Neural progenitor cell (in vitro differentiated cells): ENCODE measurements around the gene MAP7D3. TPM values are rescaled to one million over a fixed set of nuclear protein-coding genes. Genes with fewer than 3 reads are reported as not detected.

ENCODE experiments used
- DNase-seq: peaks from one replicate; pipeline ENCODE4 v3.0.0-alpha.2; 2016; ENCODE audit warnings: low spot score
- H2AFZ ChIP-seq: fragments of 200-600 bp; sonication (generic); replicated peaks from 2 replicates; pipeline ENCODE4 v1.6.1; 2016; ENCODE audit warnings: antibody characterized with exemption
- H3F3A ChIP-seq: fragments of 200-600 bp; sonication (generic); 2 replicates; pipeline ENCODE4 v1.6.1; 2016; ENCODE audit warnings: antibody characterized with exemption, low read depth
- H3K27ac ChIP-seq: fragments of 200-600 bp; sonication (generic); 2 replicates; pipeline ENCODE4 v1.5.1; 2016; ENCODE audit warnings: mild to moderate bottlenecking
- H3K27me3 ChIP-seq: fragments of 200-600 bp; sonication (generic); 2 replicates; pipeline ENCODE4 v1.6.1; 2016; ENCODE audit warnings: mild to moderate bottlenecking, moderate library complexity
- H3K36me3 ChIP-seq: fragments of 200-600 bp; sonication (generic); 2 replicates; pipeline ENCODE4 v1.5.1; 2016
- H3K4me1 ChIP-seq: fragments of 200-600 bp; sonication (generic); 2 replicates; pipeline ENCODE4 v1.6.1; 2016; ENCODE audit warnings: mixed run types
- H3K4me2 ChIP-seq: fragments of 200-600 bp; sonication (generic); 2 replicates; pipeline ENCODE4 v1.6.1; 2016
- H3K4me3 ChIP-seq: fragments of 200-600 bp; sonication (generic); 2 replicates; pipeline ENCODE4 v1.5.1; 2016
- H3K79me2 ChIP-seq: fragments of 200-600 bp; sonication (generic); 2 replicates; pipeline ENCODE4 v1.6.1; 2016; ENCODE audit warnings: low read depth
- H3K9ac ChIP-seq: fragments of 200-600 bp; sonication (generic); 2 replicates; pipeline ENCODE4 v1.6.1; 2016
- H3K9me3 ChIP-seq: fragments of 200-600 bp; sonication (generic); 2 replicates; pipeline ENCODE4 v1.5.1; 2016; ENCODE audit warnings: low read depth
- H4K20me1 ChIP-seq: fragments of 200-600 bp; sonication (generic); 2 replicates; pipeline ENCODE4 v1.6.1; 2016; ENCODE audit warnings: low read depth
- H3K27ac Mint-ChIP-seq: 3 replicates; pipeline ENCODE4 v1.8.0; 2021; ENCODE audit warnings: mixed read lengths
- H3K27me3 Mint-ChIP-seq: 2 replicates; pipeline ENCODE4 v1.8.0; 2022; ENCODE audit warnings: low read depth, mild to moderate bottlenecking, inconsistent platforms, moderate library complexity, mixed read lengths; ENCODE audit not compliant: insufficient read depth
- H3K36me3 Mint-ChIP-seq: 3 replicates; pipeline ENCODE4 v1.8.0; 2021; ENCODE audit warnings: mixed read lengths
- H3K4me1 Mint-ChIP-seq: 3 replicates; pipeline ENCODE4 v1.8.0; 2021; ENCODE audit warnings: mixed read lengths
- H3K4me3 Mint-ChIP-seq: 3 replicates; pipeline ENCODE4 v1.8.0; 2021; ENCODE audit warnings: mild to moderate bottlenecking, moderate library complexity, mixed read lengths
- H3K9me3 Mint-ChIP-seq: 3 replicates; pipeline ENCODE4 v1.8.0; 2020; ENCODE audit warnings: mixed read lengths
- CTCF ChIP-seq: fragments of 200-600 bp; sonication (generic); IDR thresholded peaks from 2 replicates; pipeline ENCODE4 v1.5.1; 2017; ENCODE audit warnings: antibody characterized with exemption, mild to moderate bottlenecking
- EZH2 ChIP-seq: fragments of 200-600 bp; sonication (generic); IDR thresholded peaks from 2 replicates; pipeline ENCODE4 v1.6.1; 2017; ENCODE audit warnings: antibody characterized with exemption, mild to moderate bottlenecking, moderate library complexity
- EZH2phosphoT487 ChIP-seq: fragments of 200-600 bp; sonication (generic); IDR thresholded peaks from 2 replicates; pipeline ENCODE4 v1.6.1; 2017; ENCODE audit warnings: antibody characterized with exemption
- total RNA-seq: library from RNA; depleted of rRNA; stranded (reverse); fragments of >200 nt; gene quantifications from 2 replicates; pipeline ENCODE4 v1.2.3, GENCODE V29; 2015; ENCODE audit warnings: low replicate concordance

The MAP7D3 gene
- total RNA-seq, 1 donor from 2014 or later = 27.1 TPM

- no peaks in the 10 kb centered on the region for H3K4me1 Mint-ChIP-seq
- no peaks in the 10 kb centered on the region for H3F3A ChIP-seq
- H3K9me3 Mint-ChIP-seq = no peaks in the 10 kb centered on the region
- H3K4me2 ChIP-seq = no peak overlapping the region
- H3K27me3 Mint-ChIP-seq = peaks cover 6% of the 10 kb centered on the region
- H4K20me1 ChIP-seq = no peaks in the 10 kb centered on the region
- no peak overlapping the region for H3K27ac Mint-ChIP-seq
- H3K36me3 Mint-ChIP-seq = no peaks in the 10 kb centered on the region
- H3K4me1 ChIP-seq = no peaks in the 10 kb centered on the region
- TF ChIP-seq EZH2 (no peak), EZH2phosphoT487 (no peak), CTCF (no peak)
- H2AFZ ChIP-seq = no peak overlapping the region
- no peaks in the 10 kb centered on the region for H3K27me3 ChIP-seq
- no peaks in the 10 kb centered on the region for H3K36me3 ChIP-seq
- DNase-seq = no peak
- H3K79me2 ChIP-seq = no peaks in the 10 kb centered on the region
- H3K9ac ChIP-seq = no peak overlapping the region
- H3K9me3 ChIP-seq = no peaks in the 10 kb centered on the region
- H3K4me3 Mint-ChIP-seq = no peak overlapping the region
- H3K4me3 ChIP-seq = no peak overlapping the region
- H3K27ac ChIP-seq = no peak overlapping the region
These were observed 11.0 kb upstream of the MAP7D3 start for GRCh38 chrX:136262243-136262642.

- Mint-ChIP-seq H3K4me1 (no peaks in the 10 kb centered on the region), H3K9me3 (no peaks in the 10 kb centered on the region), H3K27ac (no peak overlapping the region), H3K27me3 (peaks cover 6% of the 10 kb centered on the region), H3K4me3 (no peak overlapping the region), H3K36me3 (no peaks in the 10 kb centered on the region)
- H4K20me1 ChIP-seq = no peaks in the 10 kb centered on the region
- no peak overlapping the region for H3K27ac ChIP-seq
- no peaks in the 10 kb centered on the region for H3F3A ChIP-seq
- TF ChIP-seq EZH2phosphoT487 = no peak
- TF ChIP-seq CTCF = no peak
- TF ChIP-seq EZH2 = no peak
- H3K79me2 ChIP-seq = no peaks in the 10 kb centered on the region
- H3K4me1 ChIP-seq = no peaks in the 10 kb centered on the region
- no peak overlapping the region for H3K4me2 ChIP-seq
- H3K9me3 ChIP-seq = no peaks in the 10 kb centered on the region
- DNase-seq = no peak
- no peak overlapping the region for H2AFZ ChIP-seq
- H3K4me3 ChIP-seq = no peak overlapping the region
- no peaks in the 10 kb centered on the region for H3K27me3 ChIP-seq
- H3K9ac ChIP-seq = no peak overlapping the region
- no peaks in the 10 kb centered on the region for H3K36me3 ChIP-seq
These were observed 10.1 kb upstream of the MAP7D3 start for GRCh38 chrX:136261321-136261720.

- Mint-ChIP-seq H3K9me3 (no peaks in the 10 kb centered on the region), H3K4me1 (no peaks in the 10 kb centered on the region), H3K27ac (no peak overlapping the region), H3K27me3 (peaks cover 6% of the 10 kb centered on the region), H3K36me3 (no peaks in the 10 kb centered on the region), H3K4me3 (no peak overlapping the region)
- Histone ChIP-seq H3F3A (no peaks in the 10 kb centered on the region), H3K4me3 (no peak overlapping the region), H3K36me3 (no peaks in the 10 kb centered on the region), H3K4me2 (no peak overlapping the region), H3K9me3 (no peaks in the 10 kb centered on the region), H3K79me2 (no peaks in the 10 kb centered on the region), H3K27me3 (no peaks in the 10 kb centered on the region), H3K9ac (no peak overlapping the region), H3K27ac (no peak overlapping the region), H3K4me1 (no peaks in the 10 kb centered on the region), H4K20me1 (no peaks in the 10 kb centered on the region), H2AFZ (no peak overlapping the region)
- no peak for TF ChIP-seq CTCF
- TF ChIP-seq EZH2 = no peak
- TF ChIP-seq EZH2phosphoT487 = no peak
- DNase-seq = no peak
These were observed 9.6 kb upstream of the MAP7D3 start for GRCh38 chrX:136260776-136261175.

- H3K27me3 Mint-ChIP-seq = peaks cover 6% of the 10 kb centered on the region
- H3K4me1 Mint-ChIP-seq = no peaks in the 10 kb centered on the region
- Histone ChIP-seq H3K4me1 (no peaks in the 10 kb centered on the region), H3K4me3 (no peak overlapping the region), H3K79me2 (no peaks in the 10 kb centered on the region), H4K20me1 (no peaks in the 10 kb centered on the region), H3K4me2 (no peak overlapping the region), H3K27me3 (no peaks in the 10 kb centered on the region), H3F3A (no peaks in the 10 kb centered on the region), H3K9ac (no peak overlapping the region), H3K9me3 (no peaks in the 10 kb centered on the region), H3K27ac (no peak overlapping the region), H3K36me3 (no peaks in the 10 kb centered on the region), H2AFZ (no peak overlapping the region)
- TF ChIP-seq CTCF (no peak), EZH2 (no peak), EZH2phosphoT487 (no peak)
- H3K36me3 Mint-ChIP-seq = no peaks in the 10 kb centered on the region
- H3K9me3 Mint-ChIP-seq = no peaks in the 10 kb centered on the region
- H3K27ac Mint-ChIP-seq = no peak overlapping the region
- DNase-seq = no peak
- H3K4me3 Mint-ChIP-seq = no peak overlapping the region
These were observed 8.3 kb upstream of the MAP7D3 start for GRCh38 chrX:136259543-136259942.
